WI38 (cell line): ENCODE data around the gene NAA10.

Experiments
- H3K4me3 ChIP-seq: 2 replicates; pipeline ENCODE4 v1.5.1; 2011; ENCODE audit warnings: low read depth, mild to moderate bottlenecking, control low read depth, low read length
- TF ChIP-seq, protein P1 (sequence below): IDR thresholded peaks from 2 replicates; pipeline ENCODE4 v1.5.1; 2012; ENCODE audit warnings: low read depth, mild to moderate bottlenecking, control low read depth, low read length

The NAA10 gene

DNA sequence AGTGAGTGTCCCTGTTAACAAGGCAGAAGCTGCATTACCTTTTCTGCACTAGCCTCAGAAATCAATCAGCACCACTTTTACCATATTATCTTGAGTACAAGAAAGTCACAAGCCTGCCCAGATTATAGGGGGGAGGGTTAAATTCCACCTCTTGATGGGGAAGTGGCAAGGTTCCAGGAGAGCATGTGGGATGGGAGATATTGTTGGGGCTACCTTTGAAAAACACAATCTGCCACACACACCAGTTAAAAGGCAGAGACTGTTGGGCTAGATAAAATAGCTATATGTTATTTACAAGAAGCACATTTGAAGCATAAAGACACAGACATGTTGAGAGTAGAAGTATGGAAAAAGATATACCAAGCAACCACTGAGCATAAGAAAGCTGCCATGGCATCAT, 36.9 kb downstream of the NAA10 start:
- TF ChIP-seq, protein P1, sequence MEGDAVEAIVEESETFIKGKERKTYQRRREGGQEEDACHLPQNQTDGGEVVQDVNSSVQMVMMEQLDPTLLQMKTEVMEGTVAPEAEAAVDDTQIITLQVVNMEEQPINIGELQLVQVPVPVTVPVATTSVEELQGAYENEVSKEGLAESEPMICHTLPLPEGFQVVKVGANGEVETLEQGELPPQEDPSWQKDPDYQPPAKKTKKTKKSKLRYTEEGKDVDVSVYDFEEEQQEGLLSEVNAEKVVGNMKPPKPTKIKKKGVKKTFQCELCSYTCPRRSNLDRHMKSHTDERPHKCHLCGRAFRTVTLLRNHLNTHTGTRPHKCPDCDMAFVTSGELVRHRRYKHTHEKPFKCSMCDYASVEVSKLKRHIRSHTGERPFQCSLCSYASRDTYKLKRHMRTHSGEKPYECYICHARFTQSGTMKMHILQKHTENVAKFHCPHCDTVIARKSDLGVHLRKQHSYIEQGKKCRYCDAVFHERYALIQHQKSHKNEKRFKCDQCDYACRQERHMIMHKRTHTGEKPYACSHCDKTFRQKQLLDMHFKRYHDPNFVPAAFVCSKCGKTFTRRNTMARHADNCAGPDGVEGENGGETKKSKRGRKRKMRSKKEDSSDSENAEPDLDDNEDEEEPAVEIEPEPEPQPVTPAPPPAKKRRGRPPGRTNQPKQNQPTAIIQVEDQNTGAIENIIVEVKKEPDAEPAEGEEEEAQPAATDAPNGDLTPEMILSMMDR: no peak
- H3K4me3 ChIP-seq: no peak overlapping the region

DNA sequence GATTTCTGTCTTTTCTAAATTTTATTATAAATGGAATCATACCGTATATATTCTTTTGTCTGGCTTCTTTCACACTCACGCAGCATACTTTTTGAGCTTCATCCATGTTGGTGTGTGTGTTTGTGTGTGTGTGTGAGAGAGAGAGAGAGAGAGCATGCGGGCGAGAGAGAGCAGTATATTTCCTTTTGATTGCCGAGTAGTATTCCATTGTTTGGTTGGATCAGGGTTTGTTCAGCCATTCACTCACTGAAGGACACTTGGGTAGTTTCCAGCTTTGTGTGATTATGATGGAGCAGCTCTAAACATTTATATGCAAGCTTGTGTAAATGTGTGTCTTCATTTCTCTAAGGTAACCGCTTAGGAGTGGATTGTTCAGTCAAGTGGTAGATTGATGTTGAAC, 45.7 kb downstream of the NAA10 start:
- TF ChIP-seq, protein P1: no peak
- no peak overlapping the region for H3K4me3 ChIP-seq

DNA sequence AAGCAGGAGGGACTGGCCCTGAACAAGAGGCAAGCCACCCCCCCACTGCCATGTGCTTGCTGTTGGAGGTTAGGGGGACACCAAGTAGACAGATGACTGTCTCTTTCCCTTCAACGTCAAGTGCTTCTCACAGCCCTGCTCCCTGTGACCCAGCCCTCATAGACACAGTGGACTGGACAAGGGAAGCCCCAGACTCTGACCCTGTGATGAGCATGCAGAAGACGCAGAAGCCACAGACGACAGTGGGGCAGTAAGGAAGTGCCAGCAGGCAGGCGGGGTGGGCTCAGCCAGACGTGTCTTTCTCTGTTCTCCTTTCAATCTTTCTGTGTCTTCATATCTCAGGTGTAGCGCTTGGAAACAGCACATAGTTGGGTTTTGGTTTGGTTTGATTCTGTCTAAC, 46.5 kb downstream of the NAA10 start:
- TF ChIP-seq, protein P1: no peak
- no peak overlapping the region for H3K4me3 ChIP-seq

DNA sequence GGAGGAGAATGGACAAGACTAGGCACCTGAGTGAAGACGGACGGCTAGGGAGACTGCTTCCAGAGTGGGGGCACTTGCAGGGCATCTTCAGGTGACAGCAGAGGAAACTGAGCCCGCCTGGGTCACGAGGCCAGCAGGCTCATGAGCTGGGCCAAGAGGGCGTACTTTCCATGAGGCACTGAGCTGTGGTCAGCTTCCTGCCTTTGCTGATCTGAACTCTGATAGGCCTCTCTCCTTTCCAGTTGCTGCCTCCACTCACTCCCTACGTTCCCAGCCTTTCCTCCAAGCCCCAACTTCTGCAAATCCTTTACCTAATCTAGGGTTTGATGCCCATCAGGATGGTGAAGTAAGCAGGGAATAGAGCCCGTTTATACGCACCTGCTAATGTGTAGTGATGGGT, 47.5 kb downstream of the NAA10 start:
- TF ChIP-seq, protein P1: no peak
- H3K4me3 ChIP-seq: no peak overlapping the region

DNA sequence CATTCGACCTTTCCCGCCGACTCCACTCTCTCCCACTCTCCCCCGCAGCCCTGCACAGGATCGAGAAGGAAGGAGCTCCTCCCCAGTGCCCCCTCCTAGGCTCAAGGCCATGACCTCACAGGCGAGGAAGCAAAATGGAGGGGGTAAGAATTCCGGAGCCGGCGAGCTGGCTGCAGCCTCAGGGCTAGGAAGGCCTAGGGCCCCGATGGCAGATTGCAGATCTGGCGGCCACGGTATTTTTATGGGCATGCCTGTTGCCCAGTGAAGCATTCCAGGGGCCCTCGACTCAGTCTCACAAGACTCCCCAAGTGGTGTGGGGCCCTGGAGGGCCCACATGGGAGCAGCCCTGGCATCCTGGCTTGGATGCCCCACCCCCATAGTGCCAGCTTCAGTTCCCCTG, 47.9 kb downstream of the NAA10 start:
- no peak overlapping the region for H3K4me3 ChIP-seq
- TF ChIP-seq, protein P1: no peak

DNA sequence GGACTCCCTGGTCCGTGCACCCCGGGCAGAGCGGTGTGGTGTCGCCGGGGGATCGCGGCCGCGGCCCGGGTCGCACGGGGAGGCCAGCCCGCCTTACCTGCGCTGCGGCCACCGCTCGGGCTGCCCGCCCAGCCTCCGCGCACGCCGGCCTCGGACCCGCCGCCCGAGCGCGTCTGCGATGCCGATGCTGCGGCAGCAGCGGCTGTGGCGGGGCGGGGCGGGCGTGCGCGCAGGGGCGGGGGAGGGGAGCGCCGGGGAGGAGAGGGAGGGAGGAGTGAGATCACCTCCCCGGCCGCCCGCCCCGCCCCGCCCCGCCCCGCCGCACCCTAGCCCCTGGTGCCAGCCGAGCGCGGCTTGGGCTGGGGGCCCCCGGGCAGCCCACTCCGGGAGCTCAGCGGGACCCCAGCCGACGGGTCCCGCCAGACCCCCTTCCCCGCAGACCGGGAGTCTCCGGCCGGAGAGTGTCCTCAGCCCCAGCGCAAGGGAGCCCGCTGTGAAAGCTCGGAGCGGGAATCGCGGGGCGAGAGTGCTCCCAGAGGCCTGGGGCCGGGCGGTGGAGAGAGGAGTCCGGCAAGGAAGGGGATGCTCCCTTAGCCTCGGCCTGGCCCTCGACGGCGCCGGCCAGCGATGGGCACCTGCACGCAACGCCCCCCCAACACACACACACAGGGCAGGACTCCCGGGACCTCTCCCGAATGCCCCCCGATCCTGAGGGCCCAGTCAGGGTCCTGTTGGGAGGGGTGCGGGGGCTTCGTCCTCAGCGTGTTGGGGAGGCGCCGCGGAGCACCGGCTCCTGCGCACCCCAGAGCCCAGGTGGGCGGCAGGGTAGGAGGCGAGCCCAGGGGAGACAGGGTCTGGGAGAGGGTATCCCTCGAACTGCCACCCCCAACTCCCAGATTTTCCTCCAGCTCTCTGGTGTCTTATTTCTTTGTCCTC, 48.6 kb downstream of the NAA10 start, which contains the start of gene L1CAM:
TSS of gene L1CAM (minus strand) at position 206 of the 936 bp plus-strand sequence. CDS start 10,337 bp downstream, outside the sequence.
- TF ChIP-seq, protein P1: no peak
- H3K4me3 ChIP-seq: no peak within 1 kb of the TSS

DNA sequence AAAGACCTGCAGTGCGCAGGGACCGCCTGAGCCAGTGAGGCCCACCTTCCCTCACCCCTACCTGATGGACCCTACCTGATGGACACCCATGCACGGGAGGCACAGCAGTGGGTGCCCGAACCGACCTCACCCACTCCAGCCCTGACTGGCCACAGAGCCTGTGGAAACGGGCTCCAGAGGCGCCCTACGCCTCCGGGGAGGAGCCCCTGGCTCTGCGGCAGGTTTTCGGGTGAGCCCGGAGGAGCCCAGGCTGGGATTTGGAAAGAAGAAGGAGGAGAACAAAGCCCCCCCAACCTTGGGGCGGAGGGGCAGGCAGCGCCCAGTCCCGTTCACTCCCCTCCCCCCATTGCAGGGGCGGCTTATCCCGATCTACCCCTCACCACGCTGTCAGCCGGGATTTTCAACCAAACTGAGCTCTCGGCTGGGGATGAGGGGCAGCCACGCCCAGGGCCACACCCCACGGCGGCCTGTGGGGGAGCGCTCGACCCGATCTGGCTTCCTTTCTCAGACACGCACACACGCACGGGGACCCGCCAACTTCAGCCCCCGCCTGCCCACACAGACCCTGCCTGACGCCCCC, 49.5 kb downstream of the NAA10 start:
- TF ChIP-seq, protein P1: no peak
- no peak overlapping the region for H3K4me3 ChIP-seq
